Ascending aorta (tissue), 2 donors: Measurements from ENCODE around the gene ACKR2. TPM values are rescaled to one million over a fixed set of nuclear protein-coding genes. Genes with fewer than 3 reads are reported as not detected.

Experiments
- DNase-seq, 2 donors: peaks; one replicate each; pipeline ENCODE4 v3.0.0-alpha.2; 2019; ENCODE audit warnings: low spot score in 2 of 2
- H3K27ac ChIP-seq, 2 donors: fragments of 200-600 bp; sonication (generic); one replicate each; pipeline ENCODE4 v1.5.1; 2016 to 2017; ENCODE audit warnings: mild to moderate bottlenecking in 1 of 2
- H3K27me3 ChIP-seq: fragments of 200-600 bp; sonication (generic); one replicate; pipeline ENCODE4 v1.5.1; 2017
- H3K36me3 ChIP-seq, 2 donors: fragments of 200-600 bp; sonication (generic); one replicate each; pipeline ENCODE4 v1.5.1; 2016
- H3K4me1 ChIP-seq, 2 donors: fragments of 200-600 bp; sonication (generic); one replicate each; pipeline ENCODE4 v1.5.1; 2016 to 2017; ENCODE audit warnings: mild to moderate bottlenecking in 1 of 2
- H3K4me3 ChIP-seq, 2 donors: fragments of 200-600 bp; sonication (generic); one replicate each; pipeline ENCODE4 v1.5.1; 2016 to 2017; ENCODE audit warnings: mild to moderate bottlenecking in 1 of 2
- H3K9me3 ChIP-seq, 2 donors: fragments of 200-600 bp; sonication (generic); one replicate each; pipeline ENCODE4 v1.5.1; 2016
- intact Hi-C: fragments of 100-400 bp; cut with DNase I; formaldehyde crosslinking; loops from one replicate; pipeline ENCODE4 v1.15.1; 2023
- total RNA-seq: library from RNA; depleted of rRNA; stranded (reverse); fragments of >200 nt; gene quantifications from one replicate; pipeline ENCODE4 v1.1.0, GENCODE V29; 2016
- TF ChIP-seq, protein P1 (sequence below), 3 experiments: fragments of 200-600 bp in 2 of 3; fragments of 450-650 bp in 1 of 3; sonication (generic) in 2 of 3; IDR thresholded peaks; one replicate each; pipeline ENCODE4 v1.5.1; 2016 to 2019; ENCODE audit warnings: antibody characterized with exemption in 3 of 3, mild to moderate bottlenecking in 1 of 3, moderate library complexity in 1 of 3

ACKR2 gene
- total RNA-seq, 1 donor from 2014 or later: 24.5 TPM

DNA sequence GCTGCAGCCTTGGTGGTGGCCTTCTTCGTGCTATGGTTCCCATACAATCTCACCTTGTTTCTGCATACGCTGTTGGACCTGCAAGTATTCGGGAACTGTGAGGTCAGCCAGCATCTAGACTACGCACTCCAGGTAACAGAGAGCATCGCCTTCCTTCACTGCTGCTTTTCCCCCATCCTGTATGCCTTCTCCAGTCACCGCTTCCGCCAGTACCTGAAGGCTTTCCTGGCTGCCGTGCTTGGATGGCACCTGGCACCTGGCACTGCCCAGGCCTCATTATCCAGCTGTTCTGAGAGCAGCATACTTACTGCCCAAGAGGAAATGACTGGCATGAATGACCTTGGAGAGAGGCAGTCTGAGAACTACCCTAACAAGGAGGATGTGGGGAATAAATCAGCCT lies 56.0 kb downstream of the ACKR2 start:
- Histone ChIP-seq H3K4me3 (no peak overlapping the region), H3K36me3 (no peaks in the 10 kb centered on the region), H3K9me3 (no peaks in the 10 kb centered on the region), H3K4me1 (no peaks in the 10 kb centered on the region), H3K27me3 (no peaks in the 10 kb centered on the region), H3K27ac (no peak overlapping the region)
- DNase-seq: no peak
- TF ChIP-seq, protein P1, sequence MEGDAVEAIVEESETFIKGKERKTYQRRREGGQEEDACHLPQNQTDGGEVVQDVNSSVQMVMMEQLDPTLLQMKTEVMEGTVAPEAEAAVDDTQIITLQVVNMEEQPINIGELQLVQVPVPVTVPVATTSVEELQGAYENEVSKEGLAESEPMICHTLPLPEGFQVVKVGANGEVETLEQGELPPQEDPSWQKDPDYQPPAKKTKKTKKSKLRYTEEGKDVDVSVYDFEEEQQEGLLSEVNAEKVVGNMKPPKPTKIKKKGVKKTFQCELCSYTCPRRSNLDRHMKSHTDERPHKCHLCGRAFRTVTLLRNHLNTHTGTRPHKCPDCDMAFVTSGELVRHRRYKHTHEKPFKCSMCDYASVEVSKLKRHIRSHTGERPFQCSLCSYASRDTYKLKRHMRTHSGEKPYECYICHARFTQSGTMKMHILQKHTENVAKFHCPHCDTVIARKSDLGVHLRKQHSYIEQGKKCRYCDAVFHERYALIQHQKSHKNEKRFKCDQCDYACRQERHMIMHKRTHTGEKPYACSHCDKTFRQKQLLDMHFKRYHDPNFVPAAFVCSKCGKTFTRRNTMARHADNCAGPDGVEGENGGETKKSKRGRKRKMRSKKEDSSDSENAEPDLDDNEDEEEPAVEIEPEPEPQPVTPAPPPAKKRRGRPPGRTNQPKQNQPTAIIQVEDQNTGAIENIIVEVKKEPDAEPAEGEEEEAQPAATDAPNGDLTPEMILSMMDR (IDR thresholded peaks at IDR 0.05): no peak
- intact Hi-C loops: no loop called here

DNA sequence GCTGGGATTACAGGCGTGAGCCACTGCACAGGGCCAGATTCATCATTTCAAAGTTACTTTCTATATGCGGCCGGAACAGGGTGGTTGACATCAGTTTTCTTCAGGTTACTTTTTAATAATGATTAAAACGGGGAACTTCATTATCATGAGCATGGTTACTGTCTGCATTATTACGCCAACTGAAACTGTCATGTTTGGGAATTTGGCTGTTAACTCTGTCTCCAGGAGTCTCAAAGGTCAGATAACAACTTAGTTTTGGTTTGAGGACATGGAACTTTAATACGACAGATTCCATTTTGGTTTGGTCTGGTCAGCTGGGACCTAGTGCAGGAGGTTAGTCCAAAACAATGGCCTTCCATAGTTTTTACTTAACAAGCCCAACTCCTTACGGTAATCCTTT lies 57.9 kb downstream of the ACKR2 start:
- intact Hi-C loops: no loop called here
- Histone ChIP-seq H3K9me3 (no peaks in the 10 kb centered on the region), H3K4me1 (no peaks in the 10 kb centered on the region), H3K27ac (no peak overlapping the region), H3K27me3 (no peaks in the 10 kb centered on the region), H3K36me3 (no peaks in the 10 kb centered on the region), H3K4me3 (no peak overlapping the region)
- TF ChIP-seq, protein P1 (IDR thresholded peaks at IDR 0.05): no peak
- DNase-seq: no peak

DNA sequence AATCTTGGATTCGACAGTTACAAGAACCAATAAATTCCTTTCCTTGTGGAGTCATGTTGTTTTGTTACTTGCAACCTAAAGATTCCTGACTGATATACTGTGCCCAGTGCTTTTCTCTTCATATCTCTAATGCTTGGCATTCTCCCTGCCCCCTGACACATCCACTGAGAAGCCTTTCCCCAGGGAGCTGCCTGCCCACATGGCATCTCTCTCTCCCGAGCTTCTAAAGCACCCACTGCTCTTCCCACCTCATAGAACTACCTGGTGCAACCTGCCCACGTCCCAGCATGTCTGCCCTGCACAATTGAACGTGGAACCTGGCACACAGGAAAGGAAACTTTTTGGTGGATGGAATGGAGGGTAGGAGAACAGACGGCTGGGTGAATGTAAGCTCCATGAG lies 59.6 kb downstream of the ACKR2 start:
- intact Hi-C loops: no loop called here
- Histone ChIP-seq H3K36me3 (no peaks in the 10 kb centered on the region), H3K27me3 (no peaks in the 10 kb centered on the region), H3K4me3 (no peak overlapping the region), H3K9me3 (no peaks in the 10 kb centered on the region), H3K4me1 (no peaks in the 10 kb centered on the region), H3K27ac (no peak overlapping the region)
- no peak for DNase-seq
- TF ChIP-seq, protein P1 (IDR thresholded peaks at IDR 0.05): no peak

DNA sequence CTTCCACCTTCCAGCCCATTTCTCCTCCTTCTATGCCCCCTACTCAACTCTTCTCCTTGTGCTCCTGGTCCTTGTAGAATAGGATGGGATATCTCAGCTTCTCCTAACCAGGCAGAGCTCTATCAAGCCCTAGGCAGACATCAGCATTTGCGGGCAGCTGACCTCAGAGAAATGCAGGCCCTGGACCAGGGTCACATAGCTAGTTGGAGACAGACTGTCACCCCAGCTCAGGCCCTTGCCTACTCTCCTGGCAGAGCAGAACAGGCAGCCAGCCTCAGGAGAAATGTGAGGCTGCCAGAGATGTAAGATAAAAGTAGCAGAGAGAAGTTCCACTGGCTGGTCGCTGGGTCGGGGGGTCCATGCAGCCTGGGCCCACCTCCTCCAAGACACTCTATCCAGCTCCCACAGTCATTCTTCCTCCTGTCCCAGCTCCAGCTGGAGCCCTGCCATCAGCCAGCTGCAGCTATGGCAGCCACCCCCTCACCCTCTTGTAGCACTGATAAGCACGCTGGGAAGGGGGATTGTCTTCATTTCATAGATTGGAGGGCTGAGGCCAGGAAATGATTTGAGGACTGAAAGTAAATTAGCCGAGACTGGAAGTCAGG lies 62.4 kb downstream of the ACKR2 start:
- no peaks in the 10 kb centered on the region for H3K9me3 ChIP-seq
- no peaks in the 10 kb centered on the region for H3K36me3 ChIP-seq
- H3K4me3 ChIP-seq: no peak overlapping the region
- intact Hi-C loops: no loop called here
- H3K4me1 ChIP-seq: no peaks in the 10 kb centered on the region
- no peak overlapping the region for H3K27ac ChIP-seq
- H3K27me3 ChIP-seq: no peaks in the 10 kb centered on the region
- DNase-seq: no peak
- TF ChIP-seq, protein P1 (IDR thresholded peaks at IDR 0.05): no peak

DNA sequence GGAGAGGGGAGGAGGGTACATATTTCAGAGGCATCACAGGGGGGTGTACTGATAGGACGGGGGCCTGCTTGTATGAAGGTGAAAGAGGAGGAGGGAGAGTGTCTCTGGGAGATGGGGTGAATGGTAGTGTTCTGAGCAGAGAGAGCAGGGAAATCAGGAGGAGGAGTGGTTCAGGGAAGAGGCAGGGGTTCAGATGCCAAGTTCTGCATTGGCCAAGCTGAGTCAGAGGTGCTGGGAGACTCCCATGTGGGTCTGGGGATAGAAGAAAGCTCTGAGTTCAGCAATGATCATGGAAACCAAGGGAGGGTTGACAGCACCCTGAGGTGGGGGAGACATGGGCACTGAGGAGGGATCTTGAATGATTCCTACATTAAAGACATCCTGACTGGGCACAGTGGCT lies 63.5 kb downstream of the ACKR2 start:
- H3K36me3 ChIP-seq: no peaks in the 10 kb centered on the region
- TF ChIP-seq, protein P1 (IDR thresholded peaks at IDR 0.05): no peak
- H3K4me3 ChIP-seq: no peak overlapping the region
- H3K4me1 ChIP-seq: no peaks in the 10 kb centered on the region
- no peaks in the 10 kb centered on the region for H3K9me3 ChIP-seq
- H3K27me3 ChIP-seq: no peaks in the 10 kb centered on the region
- DNase-seq: no peak
- intact Hi-C loops: no loop called here
- no peak overlapping the region for H3K27ac ChIP-seq
